ENCODE data around the gene PLEKHA7. TPM values are rescaled to one million over a fixed set of nuclear protein-coding genes. Genes with fewer than 3 reads are reported as not detected.

Gene PLEKHA7
- total RNA-seq, 1 experiment from 2014 or later = 57.6 TPM

DNA sequence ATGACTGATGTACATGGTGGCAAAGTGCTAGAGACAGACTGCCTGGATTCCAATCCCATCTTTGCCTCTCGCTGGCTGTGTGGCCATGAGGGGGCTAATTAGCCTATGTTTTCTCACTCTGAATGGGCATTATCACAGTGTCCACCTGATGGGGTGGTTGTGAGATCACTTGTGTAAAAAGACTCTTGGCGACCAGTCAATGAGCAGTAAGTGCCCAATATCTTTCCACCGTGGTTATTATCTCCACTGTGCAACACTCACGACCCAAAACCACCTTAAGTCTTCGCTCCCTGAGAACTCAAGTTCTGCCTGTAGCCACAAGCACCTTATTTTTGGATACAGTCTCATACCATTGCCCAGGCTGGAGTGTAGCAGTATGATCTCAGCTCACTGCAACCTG, 52.1 kb downstream of the PLEKHA7 start:
- TF ChIP-seq CTCF (IDR thresholded peaks at IDR 0.05; ENCODE audit: insufficient read depth in 1 of 2, low read depth in 1 of 2, low read length in 1 of 2, severe bottlenecking in 1 of 2, unreplicated experiment in 1 of 2) = no peak
- no peak for DNase-seq
- H3K27me3 Mint-ChIP-seq (ENCODE audit: insufficient read depth, unreplicated experiment) = no peaks in the 10 kb centered on the region
- peaks cover 36% of the 10 kb centered on the region for H3K4me1 ChIP-seq
- H3K27me3 ChIP-seq (replicated peaks; ENCODE audit: control insufficient read depth, insufficient read depth, low read length) = no peaks in the 10 kb centered on the region
- H3K4me3 Mint-ChIP-seq (ENCODE audit: unreplicated experiment) = no peak overlapping the region
- ChIA-PET CTCF (no interaction called here), POLR2A (no interaction called here)
- no peaks in the 10 kb centered on the region for H3K9me3 ChIP-seq
- no peak overlapping the region for H3K4me3 ChIP-seq (ENCODE audit: low read depth, low read length)
- peaks cover 42% of the 10 kb centered on the region for H3K4me1 Mint-ChIP-seq (ENCODE audit: low read depth, unreplicated experiment)
- no TSS peak for BruUV-seq (replicated peaks)
- H3K27ac Mint-ChIP-seq (ENCODE audit: unreplicated experiment) = no peak overlapping the region
- no peaks in the 10 kb centered on the region for H3K36me3 ChIP-seq (ENCODE audit: control insufficient read depth, insufficient read depth, low read length)
- intact Hi-C loops (cut with micrococcal nuclease; ENCODE audit: unreplicated experiment) = no loop called here
- peaks cover 9% of the 10 kb centered on the region for H3K36me3 Mint-ChIP-seq (ENCODE audit: insufficient read depth, unreplicated experiment)
- no peaks in the 10 kb centered on the region for H3K9me3 Mint-ChIP-seq (ENCODE audit: unreplicated experiment)

GRCh38 chr11:16960250-16960649, 54.0 kb downstream of the PLEKHA7 start:
- H3K9me3 ChIP-seq = no peaks in the 10 kb centered on the region
- no peaks in the 10 kb centered on the region for H3K36me3 ChIP-seq (ENCODE audit: control insufficient read depth, insufficient read depth, low read length)
- peaks cover 44% of the 10 kb centered on the region for H3K4me1 ChIP-seq
- ChIA-PET POLR2A (no interaction called here), CTCF (no interaction called here)
- H3K4me1 Mint-ChIP-seq (ENCODE audit: low read depth, unreplicated experiment) = peaks cover 45% of the 10 kb centered on the region
- H3K4me3 ChIP-seq (ENCODE audit: low read depth, low read length) = no peak overlapping the region
- no peak for TF ChIP-seq CTCF (IDR thresholded peaks at IDR 0.05; ENCODE audit: insufficient read depth in 1 of 2, low read depth in 1 of 2, low read length in 1 of 2, severe bottlenecking in 1 of 2, unreplicated experiment in 1 of 2)
- H3K27me3 Mint-ChIP-seq (ENCODE audit: insufficient read depth, unreplicated experiment) = no peaks in the 10 kb centered on the region
- peak overlapping the region; percentile 86 for H3K27ac Mint-ChIP-seq (ENCODE audit: unreplicated experiment)
- H3K9me3 Mint-ChIP-seq (ENCODE audit: unreplicated experiment) = no peaks in the 10 kb centered on the region
- H3K4me3 Mint-ChIP-seq (ENCODE audit: unreplicated experiment) = no peak overlapping the region
- no peak for DNase-seq
- intact Hi-C loops (cut with micrococcal nuclease; ENCODE audit: unreplicated experiment) = no loop called here
- peaks cover 13% of the 10 kb centered on the region for H3K36me3 Mint-ChIP-seq (ENCODE audit: insufficient read depth, unreplicated experiment)
- no TSS peak for BruUV-seq (replicated peaks)
- no peaks in the 10 kb centered on the region for H3K27me3 ChIP-seq (replicated peaks; ENCODE audit: control insufficient read depth, insufficient read depth, low read length)

DNA sequence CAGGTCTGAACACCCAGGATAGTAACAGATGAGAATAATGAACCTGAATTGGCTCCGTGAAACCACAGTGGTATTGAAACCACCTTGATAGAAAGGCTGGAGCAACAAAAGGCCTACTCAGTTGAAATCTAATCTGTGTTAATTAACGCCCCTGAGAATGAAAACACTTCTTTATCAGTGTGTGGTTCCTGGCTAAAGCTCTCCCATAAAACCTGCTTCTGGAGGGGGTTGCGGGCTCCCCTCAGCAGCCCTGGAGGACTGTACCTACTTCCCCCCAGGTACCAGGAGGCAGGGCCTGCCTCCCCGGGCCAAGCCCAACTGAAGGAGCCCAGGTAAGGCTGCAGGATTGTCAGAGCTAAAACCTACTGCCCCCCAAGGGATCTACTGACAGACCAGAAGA, 54.6 kb downstream of the PLEKHA7 start:
- Mint-ChIP-seq H3K4me3 (ENCODE audit: unreplicated experiment) (no peak overlapping the region), H3K4me1 (ENCODE audit: low read depth, unreplicated experiment) (peaks cover 48% of the 10 kb centered on the region), H3K27me3 (ENCODE audit: insufficient read depth, unreplicated experiment) (no peaks in the 10 kb centered on the region), H3K27ac (ENCODE audit: unreplicated experiment) (peak overlapping the region; percentile 86), H3K9me3 (ENCODE audit: unreplicated experiment) (no peaks in the 10 kb centered on the region), H3K36me3 (ENCODE audit: insufficient read depth, unreplicated experiment) (peaks cover 10% of the 10 kb centered on the region)
- Histone ChIP-seq H3K36me3 (ENCODE audit: control insufficient read depth, insufficient read depth, low read length) (no peaks in the 10 kb centered on the region), H3K9me3 (no peaks in the 10 kb centered on the region), H3K4me1 (peaks cover 50% of the 10 kb centered on the region), H3K27me3 (replicated peaks; ENCODE audit: control insufficient read depth, insufficient read depth, low read length) (no peaks in the 10 kb centered on the region), H3K4me3 (ENCODE audit: low read depth, low read length) (no peak overlapping the region)
- no TSS peak for BruUV-seq (replicated peaks)
- DNase-seq = no peak
- no peak for TF ChIP-seq CTCF (IDR thresholded peaks at IDR 0.05; ENCODE audit: insufficient read depth in 1 of 2, low read depth in 1 of 2, low read length in 1 of 2, severe bottlenecking in 1 of 2, unreplicated experiment in 1 of 2)
- POLR2A ChIA-PET = no interaction called here
- intact Hi-C loops (cut with micrococcal nuclease; ENCODE audit: unreplicated experiment) = no loop called here
- CTCF ChIA-PET = no interaction called here

Data from Caco-2 (cell line).